Activated CD4-positive, alpha-beta T cell treated with anti-CD3 and anti-CD28 coated beads, Interleukin-2, amount 50 U/mL, for 48 hours (primary cell): ENCODE data around the gene SEMA4D.
A peak's percentile ranks its signal among the peaks of the same experiment; 100 is the strongest.

Source experiments
- DNase-seq, 2 experiments: peaks; one replicate each; pipeline ENCODE4 v3.0.0-alpha.2; 2020

Gene SEMA4D

GRCh38 chr9:89464300-89464901 is 33.5 kb downstream of the SEMA4D start:
- DNase-seq: no peak

- no peak for DNase-seq
Observed at GRCh38 chr9:89462817-89463683, 34.9 kb downstream of the SEMA4D start.

- no peak for DNase-seq
Observed at GRCh38 chr9:89462199-89462598, 35.7 kb downstream of the SEMA4D start.

GRCh38 chr9:89461265-89461664 is 36.6 kb downstream of the SEMA4D start:
- peak; percentile 59 to 71 for DNase-seq

GRCh38 chr9:89460551-89460950 is 37.4 kb downstream of the SEMA4D start:
- DNase-seq: no peak

- DNase-seq: no peak
Observed at GRCh38 chr9:89458768-89459496, 39.0 kb downstream of the SEMA4D start.

GRCh38 chr9:89457376-89457855 is 40.5 kb downstream of the SEMA4D start:
- no peak for DNase-seq

- no peak for DNase-seq
Observed at GRCh38 chr9:89455356-89455824, 42.5 kb downstream of the SEMA4D start.

- no peak for DNase-seq
Observed at GRCh38 chr9:89454498-89455355, 43.2 kb downstream of the SEMA4D start.

- DNase-seq: no peak
Observed at GRCh38 chr9:89453452-89453851, 44.5 kb downstream of the SEMA4D start.

GRCh38 chr9:89452561-89452960 is 45.4 kb downstream of the SEMA4D start:
- DNase-seq: no peak

GRCh38 chr9:89450213-89450612 is 47.7 kb downstream of the SEMA4D start:
- DNase-seq: no peak

- no peak for DNase-seq
Observed at GRCh38 chr9:89449261-89449671, 48.6 kb downstream of the SEMA4D start.

GRCh38 chr9:89448821-89449220 is 49.1 kb downstream of the SEMA4D start:
- no peak for DNase-seq

- peak; percentile 46 to 58 for DNase-seq
Observed at GRCh38 chr9:89448381-89448780, 49.5 kb downstream of the SEMA4D start.

- no peak for DNase-seq
Observed at GRCh38 chr9:89447416-89447815, 50.5 kb downstream of the SEMA4D start.

- DNase-seq: no peak
Observed at GRCh38 chr9:89446961-89447310, 51.0 kb downstream of the SEMA4D start.

GRCh38 chr9:89446261-89446960 is 51.5 kb downstream of the SEMA4D start:
- DNase-seq: no peak

- no peak for DNase-seq
Observed at GRCh38 chr9:89445801-89446251, 52.1 kb downstream of the SEMA4D start.

GRCh38 chr9:89444925-89445765 is 52.8 kb downstream of the SEMA4D start:
- no peak for DNase-seq

- peak; percentile 56 to 64 for DNase-seq
Observed at GRCh38 chr9:89444274-89444673, 53.6 kb downstream of the SEMA4D start.
